H9 (cell line): ENCODE measurements around the gene CDH23. TPM values are rescaled to one million over a fixed set of nuclear protein-coding genes. Genes with fewer than 3 reads are reported as not detected.

Source experiments
- DNase-seq: peaks from one replicate; pipeline ENCODE4 v3.0.0-alpha.2; 2017
- H2AFZ ChIP-seq: one replicate; pipeline ENCODE4 v1.6.1; 2013; ENCODE audit warnings: mild to moderate bottlenecking, low read length, control low read depth, moderate library complexity
- H2AK5ac ChIP-seq: 2 replicates; pipeline ENCODE4 v1.6.1; 2013; ENCODE audit warnings: low read length, control low read depth, mixed read lengths; ENCODE audit not compliant: insufficient read length
- H2BK120ac ChIP-seq: one replicate; pipeline ENCODE4 v1.6.1; 2013; ENCODE audit warnings: low read depth, mild to moderate bottlenecking, low read length, control low read depth, inconsistent platforms; ENCODE audit not compliant: poor library complexity, severe bottlenecking
- H2BK12ac ChIP-seq: 2 replicates; pipeline ENCODE4 v1.6.1; 2013; ENCODE audit warnings: low read length, control low read depth, mixed read lengths, low read depth; ENCODE audit not compliant: insufficient read length
- H2BK15ac ChIP-seq: 2 replicates; pipeline ENCODE4 v1.6.1; 2013; ENCODE audit warnings: low read depth, low read length, control low read depth
- H2BK20ac ChIP-seq: one replicate; pipeline ENCODE4 v1.6.1; 2013; ENCODE audit warnings: low read depth, mild to moderate bottlenecking, low read length, control low read depth, inconsistent platforms; ENCODE audit not compliant: poor library complexity, severe bottlenecking
- H2BK5ac ChIP-seq: 2 replicates; pipeline ENCODE4 v1.6.1; 2013; ENCODE audit warnings: low read length, control low read depth, mixed read lengths; ENCODE audit not compliant: insufficient read length
- H3K14ac ChIP-seq: 2 replicates; pipeline ENCODE4 v1.6.1; 2013; ENCODE audit warnings: low read length, control low read depth; ENCODE audit not compliant: insufficient read depth
- H3K18ac ChIP-seq: 2 replicates; pipeline ENCODE4 v1.6.1; 2013; ENCODE audit warnings: low read depth, mild to moderate bottlenecking, mixed read lengths, low read length, control low read depth; ENCODE audit not compliant: insufficient read length
- H3K23ac ChIP-seq: 2 replicates; pipeline ENCODE4 v1.6.1; 2013; ENCODE audit warnings: low read length, control low read depth, mixed read lengths, low read depth; ENCODE audit not compliant: insufficient read length
- H3K23me2 ChIP-seq: 2 replicates; pipeline ENCODE4 v1.6.1; 2013; ENCODE audit warnings: low read depth, mild to moderate bottlenecking, mixed read lengths, low read length, control low read depth; ENCODE audit not compliant: insufficient read length, poor library complexity, severe bottlenecking
- H3K27ac ChIP-seq: 2 replicates; pipeline ENCODE4 v1.5.1; 2013; ENCODE audit warnings: low read length, control low read depth, mixed read lengths, low read depth; ENCODE audit not compliant: insufficient read length
- H3K27me3 ChIP-seq: 2 replicates; pipeline ENCODE4 v1.6.1; 2013; ENCODE audit warnings: low read length, control low read depth, inconsistent platforms; ENCODE audit not compliant: insufficient read depth
- H3K4ac ChIP-seq: 2 replicates; pipeline ENCODE4 v1.6.1; 2013; ENCODE audit warnings: low read depth, mild to moderate bottlenecking, control low read depth, inconsistent platforms, low read length, moderate library complexity
- H3K4me1 ChIP-seq: 2 replicates; pipeline ENCODE4 v1.6.1; 2013; ENCODE audit warnings: low read length, control low read depth, inconsistent platforms; ENCODE audit not compliant: insufficient read depth
- H3K4me2 ChIP-seq: 2 replicates; pipeline ENCODE4 v1.6.1; 2013; ENCODE audit warnings: low read length, control low read depth, mixed read lengths; ENCODE audit not compliant: insufficient read length, insufficient read depth
- H3K56ac ChIP-seq: 2 replicates; pipeline ENCODE4 v1.6.1; 2013; ENCODE audit warnings: low read depth, mild to moderate bottlenecking, mixed read lengths, low read length, control low read depth; ENCODE audit not compliant: insufficient read length
- H3K79me1 ChIP-seq: 2 replicates; pipeline ENCODE4 v1.6.1; 2013; ENCODE audit warnings: low read depth, mild to moderate bottlenecking, moderate library complexity, low read length, control low read depth, inconsistent platforms; ENCODE audit not compliant: insufficient read depth, poor library complexity, severe bottlenecking
- H3K79me2 ChIP-seq: 2 replicates; pipeline ENCODE4 v1.6.1; 2013; ENCODE audit warnings: low read length, control low read depth, inconsistent platforms; ENCODE audit not compliant: insufficient read depth
- H3K9ac ChIP-seq: 2 replicates; pipeline ENCODE4 v1.6.1; 2013; ENCODE audit warnings: low read length, control low read depth, mixed read lengths; ENCODE audit not compliant: insufficient read length; ENCODE audit errors: extremely low read depth
- H3K9me3 ChIP-seq: one replicate; pipeline ENCODE4 v1.6.1; 2013; ENCODE audit warnings: low read depth, low read length, inconsistent platforms; ENCODE audit not compliant: control insufficient read depth
- H3T11ph ChIP-seq: one replicate; pipeline ENCODE4 v1.6.1; 2013; ENCODE audit warnings: mild to moderate bottlenecking, low read length, control low read depth, inconsistent platforms
- H4K20me1 ChIP-seq: one replicate; pipeline ENCODE4 v1.6.1; 2013; ENCODE audit not compliant: control insufficient read depth, insufficient read length, insufficient read depth
- H4K5ac ChIP-seq: 2 replicates; pipeline ENCODE4 v1.6.1; 2013; ENCODE audit warnings: low read depth, mild to moderate bottlenecking, mixed read lengths, low read length, control low read depth; ENCODE audit not compliant: insufficient read length
- H4K8ac ChIP-seq: replicated peaks from 2 replicates; pipeline ENCODE4 v1.6.1; 2013; ENCODE audit warnings: low read length, control low read depth, mixed read lengths, low read depth; ENCODE audit not compliant: insufficient read length
- H4K91ac ChIP-seq: 2 replicates; pipeline ENCODE4 v1.6.1; 2013; ENCODE audit warnings: low read depth, mild to moderate bottlenecking, moderate library complexity, mixed read lengths, low read length, control low read depth; ENCODE audit not compliant: insufficient read length
- H3K27ac Mint-ChIP-seq, 3 experiments: 2 replicates in 2 of 3; 3 replicates in 1 of 3; pipeline ENCODE4 v1.8.0; 2020 to 2021; ENCODE audit warnings: mixed read lengths in 3 of 3, mild to moderate bottlenecking in 1 of 3, moderate library complexity in 1 of 3
- H3K27me3 Mint-ChIP-seq: 2 replicates; pipeline ENCODE4 v1.8.0; 2021; ENCODE audit warnings: low read depth, mild to moderate bottlenecking, moderate library complexity, mixed read lengths
- H3K36me3 Mint-ChIP-seq, 3 experiments: 2 replicates in 2 of 3; 3 replicates in 1 of 3; pipeline ENCODE4 v1.8.0; 2020 to 2021; ENCODE audit warnings: low read depth in 3 of 3, mixed read lengths in 3 of 3; ENCODE audit not compliant: insufficient read depth in 1 of 3
- H3K4me1 Mint-ChIP-seq, 2 experiments: 2 replicates each; pipeline ENCODE4 v1.8.0; 2020; ENCODE audit warnings: mixed read lengths in 2 of 2
- H3K4me3 Mint-ChIP-seq, 2 experiments: 2 replicates in 1 of 2; 3 replicates in 1 of 2; pipeline ENCODE4 v1.8.0; 2020 to 2021; ENCODE audit warnings: mild to moderate bottlenecking in 2 of 2, mixed read lengths in 2 of 2, moderate library complexity in 1 of 2
- H3K9me3 Mint-ChIP-seq, 2 experiments: 2 replicates in 1 of 2; 3 replicates in 1 of 2; pipeline ENCODE4 v1.8.0; 2020; ENCODE audit warnings: mild to moderate bottlenecking in 2 of 2, mixed read lengths in 2 of 2, moderate library complexity in 1 of 2
- WGBS: extraction: QIAGEN DNeasy Blood & Tissue Kit; methylation state at CpG from one replicate; pipeline ENCODE4 v1.1.7; 2013; ENCODE audit warnings: missing lambda C conversion rate, low lambda C conversion rate, mixed read lengths; ENCODE audit not compliant: insufficient read length; ENCODE audit errors: extremely low coverage; 5-methylcytosine and 5-hydroxymethylcytosine counted together
- total RNA-seq: library from RNA; stranded (reverse); gene quantifications from 2 replicates; pipeline ENCODE4 v1.2.1, GENCODE V29; 2021
- TF ChIP-seq, protein P1 (sequence below): fragments of 200-600 bp; sonication (generic); conservative IDR thresholded peaks from 3 replicates; pipeline ENCODE4 v1.8.0; 2021; ENCODE audit warnings: antibody characterized with exemption, mild to moderate bottlenecking

CDH23 gene
- total RNA-seq, 1 experiment from 2014 or later = 2.1 TPM

DNA sequence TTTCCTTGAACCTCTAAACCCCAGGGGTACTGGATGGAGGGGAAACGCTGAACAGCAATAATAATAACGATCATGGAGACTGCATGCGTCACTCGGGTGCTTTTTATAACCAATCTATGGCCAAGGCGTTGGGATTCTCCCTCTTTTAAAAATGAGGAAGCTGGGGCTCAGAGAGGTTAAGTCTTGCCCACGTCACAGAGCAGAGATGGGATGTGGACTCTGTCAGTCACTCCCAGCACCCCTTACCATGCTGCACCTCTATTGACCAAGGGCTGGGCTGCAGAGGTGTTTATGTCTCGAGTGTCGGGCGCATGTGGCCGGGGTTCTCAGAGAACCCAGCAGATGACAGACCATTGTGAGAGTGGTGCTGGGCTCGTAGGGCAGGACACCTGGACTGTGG, 129.9 kb downstream of the CDH23 start:
- Histone ChIP-seq H2BK20ac (no peak overlapping the region), H2BK120ac (no peak overlapping the region), H4K20me1 (no peaks in the 10 kb centered on the region), H2BK15ac (no peak overlapping the region), H3K23me2 (no peaks in the 10 kb centered on the region), H3K9ac (no peak overlapping the region), H4K5ac (no peak overlapping the region), H2BK12ac (no peak overlapping the region), H4K91ac (no peak overlapping the region), H3K23ac (no peak overlapping the region), H3K9me3 (no peaks in the 10 kb centered on the region), H2BK5ac (no peak overlapping the region), H3K4ac (no peak overlapping the region), H3K4me2 (no peak overlapping the region), H3T11ph (no peak overlapping the region), H3K27me3 (no peaks in the 10 kb centered on the region), H3K27ac (no peak overlapping the region), H3K79me1 (no peaks in the 10 kb centered on the region), H3K79me2 (no peaks in the 10 kb centered on the region), H3K56ac (no peak overlapping the region), H3K18ac (no peak overlapping the region), H2AK5ac (no peak overlapping the region), H4K8ac (no peak overlapping the region), H3K14ac (no peak overlapping the region; the same call in 1 of the 2 replicates), H2AFZ (no peak overlapping the region), H3K4me1 (no peaks in the 10 kb centered on the region; the same call in 1 of the 2 replicates)
- Mint-ChIP-seq H3K36me3 (no peaks in the 10 kb centered on the region; a peak in 1 of 7 replicates), H3K4me3 (no peak overlapping the region), H3K4me1 (peaks cover 19 to 44% of the 10 kb centered on the region in 2 experiments), H3K27ac (no peak overlapping the region), H3K9me3 (no peaks in the 10 kb centered on the region), H3K27me3 (peaks cover 3% of the 10 kb centered on the region)
- WGBS = no CpG with 5 or more reads among the region's 11 CpGs
- no peak for DNase-seq
- TF ChIP-seq, protein P1, sequence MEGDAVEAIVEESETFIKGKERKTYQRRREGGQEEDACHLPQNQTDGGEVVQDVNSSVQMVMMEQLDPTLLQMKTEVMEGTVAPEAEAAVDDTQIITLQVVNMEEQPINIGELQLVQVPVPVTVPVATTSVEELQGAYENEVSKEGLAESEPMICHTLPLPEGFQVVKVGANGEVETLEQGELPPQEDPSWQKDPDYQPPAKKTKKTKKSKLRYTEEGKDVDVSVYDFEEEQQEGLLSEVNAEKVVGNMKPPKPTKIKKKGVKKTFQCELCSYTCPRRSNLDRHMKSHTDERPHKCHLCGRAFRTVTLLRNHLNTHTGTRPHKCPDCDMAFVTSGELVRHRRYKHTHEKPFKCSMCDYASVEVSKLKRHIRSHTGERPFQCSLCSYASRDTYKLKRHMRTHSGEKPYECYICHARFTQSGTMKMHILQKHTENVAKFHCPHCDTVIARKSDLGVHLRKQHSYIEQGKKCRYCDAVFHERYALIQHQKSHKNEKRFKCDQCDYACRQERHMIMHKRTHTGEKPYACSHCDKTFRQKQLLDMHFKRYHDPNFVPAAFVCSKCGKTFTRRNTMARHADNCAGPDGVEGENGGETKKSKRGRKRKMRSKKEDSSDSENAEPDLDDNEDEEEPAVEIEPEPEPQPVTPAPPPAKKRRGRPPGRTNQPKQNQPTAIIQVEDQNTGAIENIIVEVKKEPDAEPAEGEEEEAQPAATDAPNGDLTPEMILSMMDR = no peak
